H1 (cell line): Measurements from ENCODE around the gene KLHL14. TPM values are rescaled to one million over a fixed set of nuclear protein-coding genes. Genes with fewer than 3 reads are reported as not detected.

Experiments
- BRCA1 ChIP-seq: IDR thresholded peaks from 2 replicates; pipeline ENCODE4 v1.6.1; 2012; ENCODE audit warnings: low read depth, low read length, improper control_type of control experiment
- CTBP2 ChIP-seq: IDR thresholded peaks from 2 replicates; pipeline ENCODE4 v1.7.0; 2011; ENCODE audit warnings: borderline replicate concordance, mild to moderate bottlenecking, moderate library complexity, mixed read lengths, low read length; ENCODE audit not compliant: insufficient read depth, insufficient read length
- EGR1 ChIP-seq: IDR thresholded peaks from 2 replicates; pipeline ENCODE4 v1.6.1; 2011; ENCODE audit warnings: low read depth, low read length, borderline replicate concordance
- MAX ChIP-seq: IDR thresholded peaks from 2 replicates; pipeline ENCODE4 v1.6.1; 2012; ENCODE audit warnings: inconsistent platforms
- NRF1 ChIP-seq: IDR thresholded peaks from 2 replicates; pipeline ENCODE4 v1.6.1; 2011; ENCODE audit warnings: mild to moderate bottlenecking, low read depth, low read length, improper control_type of control experiment
- POLR2AphosphoS5 ChIP-seq: IDR thresholded peaks from 2 replicates; pipeline ENCODE4 v1.6.1; 2011; ENCODE audit warnings: low read depth, low read length
- RNF2 ChIP-seq: fragments of 200-900, 300-1000 bp; sonication (generic); IDR thresholded peaks from 2 replicates; pipeline ENCODE4 v1.7.1; 2016; ENCODE audit warnings: borderline replicate concordance, low read depth, mild to moderate bottlenecking, antibody characterized with exemption, low read length; ENCODE audit not compliant: poor library complexity, severe bottlenecking; ENCODE audit errors: missing control alignments
- RXRA ChIP-seq: IDR thresholded peaks from 2 replicates; pipeline ENCODE4 v1.6.1; 2011; ENCODE audit warnings: low read depth, mild to moderate bottlenecking, low read length, moderate library complexity; ENCODE audit not compliant: insufficient read depth
- SIRT6 ChIP-seq: IDR thresholded peaks from one replicate; pipeline ENCODE4 v1.7.1; 2012; ENCODE audit warnings: low read length, inconsistent platforms
- SIX5 ChIP-seq: IDR thresholded peaks from 2 replicates; pipeline ENCODE4 v1.6.1; 2011; ENCODE audit warnings: mild to moderate bottlenecking, low read depth, low read length
- YY1 ChIP-seq: IDR thresholded peaks from 2 replicates; pipeline ENCODE4 v1.6.1; 2011; ENCODE audit warnings: low read depth, mild to moderate bottlenecking, low read length
- polyA plus RNA-seq, 7 experiments: library from polyadenylated mRNA; depleted of rRNA in 3 of 7; stranded (reverse) in 5 of 7; unstranded in 2 of 7; fragments of >200 nt in 5 of 7; fragments of 200-250 nt in 2 of 7; gene quantifications; 1 replicate in 5 of 7; 2 replicates in 1 of 7; 4 replicates in 1 of 7; pipeline versions ENCODE4 v1.2.1 to v1.2.3, GENCODE V29; 2011 to 2013; ENCODE audit warnings: missing spikeins in 2 of 7, mixed read lengths in 2 of 7
- total RNA-seq: library from RNA; stranded (reverse); fragmentation: NEBNext Ultra II Directional; extraction: Animal tissue kit (Norgen Biotek cat#: 25700); gene quantifications from 2 replicates; pipeline ENCODE4 v1.2.1, GENCODE V29; 2021
- TF ChIP-seq, protein P1 (sequence below): fragments of 300-600 bp; sonication (generic); IDR thresholded peaks from 2 replicates; pipeline ENCODE4 v1.7.1; 2012; ENCODE audit warnings: low read length, moderate library complexity, mild to moderate bottlenecking, inconsistent platforms; ENCODE audit not compliant: insufficient replicate concordance

Gene KLHL14
- total and polyA plus RNA-seq, 2 of the 8 experiments (the other 6 are each of a cell fraction or from before 2014, with no cell fraction given) = 1.1 to 1.2 TPM

DNA sequence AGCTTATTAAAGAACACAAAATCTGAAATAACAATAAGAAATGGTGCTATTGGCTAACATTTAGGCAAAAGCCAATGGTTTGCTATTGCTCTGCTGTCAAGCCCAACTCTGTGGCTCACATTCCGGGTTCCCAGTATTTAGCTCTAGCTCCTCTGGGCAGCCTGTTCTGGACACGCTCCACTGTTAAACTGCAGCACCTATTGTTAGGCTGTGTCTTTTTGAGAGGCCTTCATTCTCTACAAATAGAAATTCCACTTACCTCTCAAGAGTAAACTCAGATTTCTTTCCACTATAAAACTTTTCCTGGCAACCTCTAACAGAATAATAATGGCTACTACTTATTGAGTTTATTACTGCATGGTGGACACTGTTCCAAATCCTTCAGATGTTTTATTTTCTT lies 3.7 kb upstream of the KLHL14 start (continued):
- TF ChIP-seq, protein P1, sequence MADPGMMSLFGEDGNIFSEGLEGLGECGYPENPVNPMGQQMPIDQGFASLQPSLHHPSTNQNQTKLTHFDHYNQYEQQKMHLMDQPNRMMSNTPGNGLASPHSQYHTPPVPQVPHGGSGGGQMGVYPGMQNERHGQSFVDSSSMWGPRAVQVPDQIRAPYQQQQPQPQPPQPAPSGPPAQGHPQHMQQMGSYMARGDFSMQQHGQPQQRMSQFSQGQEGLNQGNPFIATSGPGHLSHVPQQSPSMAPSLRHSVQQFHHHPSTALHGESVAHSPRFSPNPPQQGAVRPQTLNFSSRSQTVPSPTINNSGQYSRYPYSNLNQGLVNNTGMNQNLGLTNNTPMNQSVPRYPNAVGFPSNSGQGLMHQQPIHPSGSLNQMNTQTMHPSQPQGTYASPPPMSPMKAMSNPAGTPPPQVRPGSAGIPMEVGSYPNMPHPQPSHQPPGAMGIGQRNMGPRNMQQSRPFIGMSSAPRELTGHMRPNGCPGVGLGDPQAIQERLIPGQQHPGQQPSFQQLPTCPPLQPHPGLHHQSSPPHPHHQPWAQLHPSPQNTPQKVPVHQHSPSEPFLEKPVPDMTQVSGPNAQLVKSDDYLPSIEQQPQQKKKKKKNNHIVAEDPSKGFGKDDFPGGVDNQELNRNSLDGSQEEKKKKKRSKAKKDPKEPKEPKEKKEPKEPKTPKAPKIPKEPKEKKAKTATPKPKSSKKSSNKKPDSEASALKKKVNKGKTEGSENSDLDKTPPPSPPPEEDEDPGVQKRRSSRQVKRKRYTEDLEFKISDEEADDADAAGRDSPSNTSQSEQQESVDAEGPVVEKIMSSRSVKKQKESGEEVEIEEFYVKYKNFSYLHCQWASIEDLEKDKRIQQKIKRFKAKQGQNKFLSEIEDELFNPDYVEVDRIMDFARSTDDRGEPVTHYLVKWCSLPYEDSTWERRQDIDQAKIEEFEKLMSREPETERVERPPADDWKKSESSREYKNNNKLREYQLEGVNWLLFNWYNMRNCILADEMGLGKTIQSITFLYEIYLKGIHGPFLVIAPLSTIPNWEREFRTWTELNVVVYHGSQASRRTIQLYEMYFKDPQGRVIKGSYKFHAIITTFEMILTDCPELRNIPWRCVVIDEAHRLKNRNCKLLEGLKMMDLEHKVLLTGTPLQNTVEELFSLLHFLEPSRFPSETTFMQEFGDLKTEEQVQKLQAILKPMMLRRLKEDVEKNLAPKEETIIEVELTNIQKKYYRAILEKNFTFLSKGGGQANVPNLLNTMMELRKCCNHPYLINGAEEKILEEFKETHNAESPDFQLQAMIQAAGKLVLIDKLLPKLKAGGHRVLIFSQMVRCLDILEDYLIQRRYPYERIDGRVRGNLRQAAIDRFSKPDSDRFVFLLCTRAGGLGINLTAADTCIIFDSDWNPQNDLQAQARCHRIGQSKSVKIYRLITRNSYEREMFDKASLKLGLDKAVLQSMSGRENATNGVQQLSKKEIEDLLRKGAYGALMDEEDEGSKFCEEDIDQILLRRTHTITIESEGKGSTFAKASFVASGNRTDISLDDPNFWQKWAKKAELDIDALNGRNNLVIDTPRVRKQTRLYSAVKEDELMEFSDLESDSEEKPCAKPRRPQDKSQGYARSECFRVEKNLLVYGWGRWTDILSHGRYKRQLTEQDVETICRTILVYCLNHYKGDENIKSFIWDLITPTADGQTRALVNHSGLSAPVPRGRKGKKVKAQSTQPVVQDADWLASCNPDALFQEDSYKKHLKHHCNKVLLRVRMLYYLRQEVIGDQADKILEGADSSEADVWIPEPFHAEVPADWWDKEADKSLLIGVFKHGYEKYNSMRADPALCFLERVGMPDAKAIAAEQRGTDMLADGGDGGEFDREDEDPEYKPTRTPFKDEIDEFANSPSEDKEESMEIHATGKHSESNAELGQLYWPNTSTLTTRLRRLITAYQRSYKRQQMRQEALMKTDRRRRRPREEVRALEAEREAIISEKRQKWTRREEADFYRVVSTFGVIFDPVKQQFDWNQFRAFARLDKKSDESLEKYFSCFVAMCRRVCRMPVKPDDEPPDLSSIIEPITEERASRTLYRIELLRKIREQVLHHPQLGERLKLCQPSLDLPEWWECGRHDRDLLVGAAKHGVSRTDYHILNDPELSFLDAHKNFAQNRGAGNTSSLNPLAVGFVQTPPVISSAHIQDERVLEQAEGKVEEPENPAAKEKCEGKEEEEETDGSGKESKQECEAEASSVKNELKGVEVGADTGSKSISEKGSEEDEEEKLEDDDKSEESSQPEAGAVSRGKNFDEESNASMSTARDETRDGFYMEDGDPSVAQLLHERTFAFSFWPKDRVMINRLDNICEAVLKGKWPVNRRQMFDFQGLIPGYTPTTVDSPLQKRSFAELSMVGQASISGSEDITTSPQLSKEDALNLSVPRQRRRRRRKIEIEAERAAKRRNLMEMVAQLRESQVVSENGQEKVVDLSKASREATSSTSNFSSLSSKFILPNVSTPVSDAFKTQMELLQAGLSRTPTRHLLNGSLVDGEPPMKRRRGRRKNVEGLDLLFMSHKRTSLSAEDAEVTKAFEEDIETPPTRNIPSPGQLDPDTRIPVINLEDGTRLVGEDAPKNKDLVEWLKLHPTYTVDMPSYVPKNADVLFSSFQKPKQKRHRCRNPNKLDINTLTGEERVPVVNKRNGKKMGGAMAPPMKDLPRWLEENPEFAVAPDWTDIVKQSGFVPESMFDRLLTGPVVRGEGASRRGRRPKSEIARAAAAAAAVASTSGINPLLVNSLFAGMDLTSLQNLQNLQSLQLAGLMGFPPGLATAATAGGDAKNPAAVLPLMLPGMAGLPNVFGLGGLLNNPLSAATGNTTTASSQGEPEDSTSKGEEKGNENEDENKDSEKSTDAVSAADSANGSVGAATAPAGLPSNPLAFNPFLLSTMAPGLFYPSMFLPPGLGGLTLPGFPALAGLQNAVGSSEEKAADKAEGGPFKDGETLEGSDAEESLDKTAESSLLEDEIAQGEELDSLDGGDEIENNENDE = no peak
- TF ChIP-seq NRF1 (no peak), RNF2 (no peak), BRCA1 (no peak), POLR2AphosphoS5 (no peak), SIRT6 (no peak), EGR1 (no peak), SIX5 (no peak), YY1 (no peak), MAX (no peak), RXRA (no peak), CTBP2 (no peak)
